Epithelial cell of prostate (primary cell): ENCODE data around the gene ITGB8.
A peak's percentile ranks its signal among the peaks of the same experiment; 100 is the strongest.

Experiments used
- DNase-seq: peaks from one replicate; pipeline ENCODE4 v3.0.0-alpha.2; 2011; ENCODE audit warnings: low read depth, low spot score
- H3K27ac ChIP-seq: fragments of 450-650 bp; 2 replicates; pipeline ENCODE4 v1.5.1; 2017; ENCODE audit warnings: mild to moderate bottlenecking

The ITGB8 gene

GRCh38 chr7:20331910-20332813 lies 1.5 kb downstream of the ITGB8 start:
- DNase-seq = no peak
- H3K27ac ChIP-seq = peak overlapping the region; percentile 89

GRCh38 chr7:20338285-20338684 lies 7.6 kb downstream of the ITGB8 start:
- no peak overlapping the region for H3K27ac ChIP-seq
- no peak for DNase-seq

DNA sequence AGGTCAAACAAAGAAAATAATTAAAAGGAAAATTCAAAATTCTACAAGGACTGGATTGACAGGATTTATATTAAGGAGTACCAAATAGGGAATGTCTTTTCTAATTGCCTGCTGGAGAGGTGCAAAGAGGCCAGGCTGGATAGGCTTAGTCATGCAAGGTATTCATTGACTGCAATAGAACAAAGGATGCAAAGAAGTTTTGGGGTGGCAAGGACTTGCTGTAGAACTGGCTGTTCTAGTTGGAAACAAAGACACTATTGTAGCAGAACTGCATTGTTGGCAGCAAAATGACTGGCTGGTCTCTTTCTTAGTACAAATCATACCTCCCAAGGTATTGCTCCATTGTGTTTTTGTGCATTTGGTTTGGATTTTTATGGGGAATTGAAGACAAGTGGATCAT lies 10.1 kb downstream of the ITGB8 start:
- peak; percentile 92 for DNase-seq
- peak overlapping the region; percentile 88 for H3K27ac ChIP-seq

- H3K27ac ChIP-seq = no peak overlapping the region
- DNase-seq = no peak
Observed at GRCh38 chr7:20343205-20343604, 12.5 kb downstream of the ITGB8 start.

DNA sequence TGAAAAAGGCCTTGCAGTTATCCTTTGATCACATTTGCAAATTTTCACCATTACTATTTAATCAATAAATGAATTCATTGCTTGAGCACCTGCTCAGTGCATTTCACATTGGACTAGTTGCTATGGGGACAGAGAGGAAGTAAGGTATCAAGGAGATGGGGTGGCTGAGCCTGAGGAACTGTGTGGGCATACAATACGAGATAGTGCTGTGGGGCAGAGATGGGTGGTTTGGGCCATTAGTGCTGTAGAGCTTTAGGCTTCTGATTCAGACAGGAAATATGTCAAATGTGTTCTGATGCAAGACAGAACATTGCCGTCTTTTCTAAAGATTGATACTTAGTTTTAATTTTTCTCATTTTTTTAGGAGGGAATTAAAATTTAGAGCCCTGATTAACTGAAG lies 13.2 kb downstream of the ITGB8 start:
- no peak for DNase-seq
- H3K27ac ChIP-seq = no peak overlapping the region

- no peak overlapping the region for H3K27ac ChIP-seq
- no peak for DNase-seq
Observed at GRCh38 chr7:20344396-20344795, 13.7 kb downstream of the ITGB8 start.

- no peak overlapping the region for H3K27ac ChIP-seq
- no peak for DNase-seq
Observed at GRCh38 chr7:20346577-20346976, 15.9 kb downstream of the ITGB8 start.

GRCh38 chr7:20347680-20348079 lies 17.0 kb downstream of the ITGB8 start:
- no peak for DNase-seq
- no peak overlapping the region for H3K27ac ChIP-seq

DNA sequence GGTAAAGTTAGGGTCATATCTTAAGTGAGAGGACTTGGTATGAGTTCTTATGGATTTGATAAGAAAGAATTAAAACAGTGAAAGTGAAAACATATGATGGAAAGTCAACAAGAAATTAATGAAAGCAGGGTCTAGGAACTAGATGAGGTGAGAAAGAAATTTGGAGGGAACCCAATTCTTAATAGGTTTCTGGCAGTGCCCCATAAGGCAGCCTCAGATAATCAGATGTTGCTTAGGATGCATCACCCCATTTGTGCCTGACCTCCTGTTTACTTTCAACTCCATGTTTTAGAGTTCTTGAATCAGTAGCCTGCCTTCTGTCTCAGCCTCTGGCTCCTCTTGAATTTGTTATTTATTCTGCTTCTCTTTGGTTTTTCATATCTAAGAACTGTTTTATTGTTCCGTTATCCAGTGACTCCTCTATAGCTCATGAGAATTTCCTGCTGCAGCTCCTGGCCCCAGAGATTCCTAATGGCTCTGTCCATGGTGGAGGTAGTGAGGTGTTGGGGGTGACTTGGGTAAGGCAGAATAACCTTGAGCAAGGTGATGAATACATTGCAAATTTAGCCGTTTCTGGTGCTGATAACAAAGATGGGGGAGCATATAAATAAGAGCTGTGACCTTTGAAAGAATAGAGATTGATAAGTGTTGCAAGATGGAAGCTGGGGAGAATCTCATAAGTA lies 17.6 kb downstream of the ITGB8 start:
- no peak overlapping the region for H3K27ac ChIP-seq

DNA sequence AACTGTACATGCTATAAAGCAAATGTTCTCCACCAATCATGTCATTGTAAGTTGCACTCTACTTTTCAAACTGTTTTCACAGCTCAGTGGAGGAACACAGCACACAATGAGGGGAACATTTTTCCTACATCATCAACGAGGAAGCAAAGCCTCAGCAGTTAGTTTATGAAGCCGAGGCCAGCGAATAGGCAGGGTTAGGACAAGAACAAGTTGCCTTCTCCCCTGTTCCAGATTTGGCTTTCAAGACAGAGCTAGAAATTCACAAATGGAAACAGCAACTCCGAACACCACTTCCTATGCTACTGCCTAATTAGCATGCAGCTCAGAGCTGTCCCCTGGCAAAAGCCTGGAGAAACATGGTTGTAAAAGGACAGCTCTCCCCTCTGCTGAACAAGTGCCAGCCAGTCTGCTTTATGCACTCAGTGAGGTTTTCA lies 19.8 kb downstream of the ITGB8 start:
- peak overlapping the region; percentile 98 for H3K27ac ChIP-seq
- DNase-seq = no peak

More for the DNA sequence above, 17.6 kb downstream of the ITGB8 start:
- no peak for DNase-seq

DNA sequence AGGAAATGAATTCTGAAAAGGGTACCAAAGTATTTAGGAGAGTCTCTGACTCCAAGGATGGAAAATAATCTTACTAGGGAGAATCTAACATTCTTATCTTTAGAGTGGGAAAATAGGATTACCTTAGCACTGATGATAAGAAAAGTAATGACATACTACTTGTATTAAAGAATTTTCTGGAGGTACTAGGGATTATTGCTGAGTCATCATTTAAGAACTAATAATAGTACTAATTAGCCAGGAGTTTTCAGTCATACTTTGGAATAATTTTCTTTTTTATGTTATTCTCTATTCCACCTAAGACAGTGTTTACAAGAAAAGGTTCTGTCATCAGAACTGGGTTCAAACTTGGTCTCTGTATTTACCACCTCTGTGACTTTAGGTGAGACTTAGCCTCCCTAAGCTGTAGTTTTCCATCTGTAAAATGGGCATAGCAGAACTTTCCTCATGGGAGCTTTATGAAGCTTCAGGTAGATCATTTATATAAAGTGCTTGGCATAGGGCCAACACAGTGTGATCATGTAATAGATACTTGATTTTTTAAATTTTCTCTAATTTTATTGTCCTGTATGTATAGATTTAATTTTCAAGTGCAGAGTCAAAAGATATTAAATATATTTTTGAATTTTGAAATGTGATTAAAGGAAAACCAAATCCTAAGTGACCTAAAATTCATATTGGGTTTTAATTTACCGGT lies 20.4 kb downstream of the ITGB8 start:
- no peak for DNase-seq
- H3K27ac ChIP-seq = peak overlapping the region; percentile 98

DNA sequence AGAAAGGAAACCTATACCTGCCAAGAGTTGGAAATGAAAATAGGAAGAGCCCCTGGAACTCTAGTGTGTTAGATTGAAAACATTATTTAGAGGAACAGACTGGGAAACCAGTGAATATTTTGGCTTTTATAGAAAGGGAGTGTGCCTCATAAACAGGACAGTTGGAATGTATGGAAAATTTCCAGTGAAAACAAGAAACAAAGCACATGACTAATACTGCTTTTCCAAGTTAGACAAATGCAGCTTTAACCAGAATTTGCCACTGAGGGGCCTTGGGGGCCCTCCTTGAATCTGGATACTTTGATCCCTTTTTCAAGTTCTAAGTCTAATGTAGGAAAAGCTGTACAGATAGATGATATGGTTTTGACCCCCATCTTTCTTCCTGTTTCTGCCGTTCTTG lies 21.2 kb downstream of the ITGB8 start:
- DNase-seq = no peak
- peak overlapping the region; percentile 98 for H3K27ac ChIP-seq

- peak overlapping the region; percentile 98 for H3K27ac ChIP-seq
- DNase-seq = peak; percentile 99
Observed at GRCh38 chr7:20352573-20353306, 22.0 kb downstream of the ITGB8 start.

DNA sequence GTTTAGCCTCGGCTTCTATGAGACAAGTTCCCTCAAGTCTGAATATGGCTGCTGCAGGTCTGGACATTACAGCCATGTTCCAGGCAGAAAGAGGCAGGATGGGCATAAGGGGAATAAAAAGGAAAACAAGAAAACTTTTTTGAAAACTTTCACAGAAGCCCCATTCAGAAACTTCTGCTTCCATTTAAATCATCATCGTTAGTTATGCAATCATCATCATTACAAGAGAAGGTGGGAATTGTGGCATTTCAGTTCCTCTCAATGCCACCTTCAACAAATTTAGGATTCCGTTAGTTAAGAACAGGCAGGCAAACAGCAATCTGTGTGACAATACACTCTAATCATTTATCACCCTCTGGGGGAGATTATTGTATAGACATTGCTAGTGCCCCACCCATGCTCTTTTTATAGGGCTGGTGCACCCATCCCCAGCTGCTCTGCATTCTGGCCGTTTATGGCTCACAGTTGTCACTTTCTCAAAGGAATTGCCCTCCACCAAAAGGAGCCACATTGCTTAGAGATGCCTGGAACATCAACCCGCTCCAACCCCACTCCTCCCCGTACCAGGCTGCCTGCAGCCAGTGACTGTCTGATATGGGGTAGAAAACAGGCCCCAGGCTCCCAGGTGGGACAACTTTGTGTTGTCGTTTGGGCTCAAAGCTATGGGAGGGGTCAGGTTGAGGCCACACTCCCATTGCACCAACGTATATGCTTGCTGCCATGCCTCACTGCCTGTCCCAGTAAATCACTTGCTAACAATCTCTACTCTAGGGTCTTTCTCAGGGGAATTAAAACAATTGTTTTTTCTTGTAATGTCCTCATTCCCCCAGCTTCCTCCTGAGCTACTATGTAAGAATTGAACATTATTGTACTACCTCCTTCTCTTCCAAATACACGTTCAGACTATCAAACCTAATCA lies 24.2 kb downstream of the ITGB8 start:
- H3K27ac ChIP-seq = peak overlapping the region; percentile 98
- DNase-seq = no peak

DNA sequence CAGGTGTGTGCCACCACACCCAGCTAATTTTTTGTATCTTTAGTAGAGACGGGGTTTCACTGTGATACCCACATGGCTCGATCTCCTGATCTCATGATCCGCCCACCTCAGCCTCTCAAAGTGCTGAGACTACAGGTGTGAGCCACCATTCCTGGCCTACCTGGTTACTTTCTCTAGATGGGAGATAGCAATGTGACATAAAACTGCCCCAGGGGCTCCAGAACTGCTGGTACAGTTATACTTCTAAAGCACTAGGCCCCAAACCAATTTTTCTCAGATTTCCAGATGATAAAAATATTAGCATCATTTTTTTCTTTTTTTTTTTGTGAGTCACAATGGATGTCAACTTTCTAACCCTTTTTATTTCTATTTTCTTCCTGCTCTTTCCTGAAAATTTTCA lies 27.4 kb downstream of the ITGB8 start:
- H3K27ac ChIP-seq = no peak overlapping the region
- DNase-seq = no peak

DNA sequence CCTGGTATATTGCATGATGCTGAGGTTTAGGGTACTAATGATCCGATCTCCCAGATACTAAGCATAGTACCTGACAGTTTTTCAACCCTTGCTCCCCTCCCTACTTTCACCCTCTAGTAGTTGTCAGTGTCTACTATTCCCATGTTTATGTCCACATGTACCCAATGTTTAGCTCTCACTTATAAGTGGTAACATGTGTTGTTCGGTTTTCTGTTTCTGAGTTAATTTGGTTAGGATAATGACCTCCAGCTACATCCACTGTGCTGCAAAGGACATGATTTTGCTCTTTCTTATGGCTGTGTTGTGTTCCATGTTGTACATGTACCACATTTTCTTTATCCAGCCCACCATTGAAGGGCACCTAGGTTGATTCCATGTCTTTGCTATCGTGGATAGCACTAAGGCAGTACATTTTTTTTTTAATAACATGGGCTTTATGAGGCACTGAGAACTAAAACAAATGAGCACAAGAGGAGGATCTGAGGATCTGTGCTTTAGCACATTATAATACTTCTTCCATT lies 28.1 kb downstream of the ITGB8 start:
- no peak overlapping the region for H3K27ac ChIP-seq
- DNase-seq = no peak

DNA sequence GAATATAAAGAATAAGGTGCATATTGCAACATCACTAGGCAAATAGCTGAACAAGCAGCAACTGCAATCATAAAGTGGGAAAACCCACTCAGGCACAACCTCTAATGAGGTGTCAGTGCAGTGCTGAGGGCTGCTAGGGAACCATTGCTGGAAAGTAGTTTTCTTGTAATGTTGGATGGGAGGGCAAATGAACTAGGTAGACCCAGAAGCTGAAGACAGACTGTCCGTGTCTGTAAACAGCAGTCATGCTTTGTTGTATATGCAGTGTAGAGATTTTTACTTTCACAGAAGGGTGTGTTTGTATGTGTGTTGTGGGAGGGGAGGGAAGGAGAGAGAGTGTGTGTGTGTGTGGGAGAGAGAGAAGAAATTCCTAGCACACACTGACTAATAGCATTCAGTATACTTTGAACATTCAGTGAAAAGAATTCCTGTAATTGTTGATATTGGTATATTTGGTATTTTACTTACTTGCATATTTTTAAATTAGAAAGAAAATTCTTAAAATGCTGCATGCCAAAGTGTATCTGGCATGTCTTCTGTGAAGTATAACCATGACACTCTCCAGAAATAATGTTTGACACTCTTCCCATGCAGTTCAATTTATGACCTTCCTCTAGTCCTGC lies 28.8 kb downstream of the ITGB8 start:
- DNase-seq = no peak

GRCh38 chr7:20362574-20363253 lies 32.0 kb downstream of the ITGB8 start:
- no peak for DNase-seq
- no peak overlapping the region for H3K27ac ChIP-seq

More for the DNA sequence above, 28.8 kb downstream of the ITGB8 start:
- no peak overlapping the region for H3K27ac ChIP-seq
